Measurements from ENCODE around the gene PDE4A. TPM values are rescaled to one million over a fixed set of nuclear protein-coding genes. Genes with fewer than 3 reads are reported as not detected.
A peak's percentile ranks its signal among the peaks of the same experiment; 100 is the strongest.

PDE4A gene
- total RNA-seq, 1 donor from 2014 or later, result 0.92 TPM

- ATAC-seq, result no peak
Observed at GRCh38 chr19:10516064-10516385, 95.7 kb downstream of the PDE4A start.

- ATAC-seq, result peak; percentile 35
Observed at GRCh38 chr19:10516671-10517286, 96.4 kb downstream of the PDE4A start.

GRCh38 chr19:10517361-10517759 is 97.0 kb downstream of the PDE4A start, which contains the start of gene S1PR5:
Gene S1PR5, minus strand, starts transcription at chr19:10517447. Its CDS starts 2,436 bp downstream, at chr19:10515011.
- ATAC-seq, result peak; percentile 24

- peak; percentile 18 for ATAC-seq
Observed at GRCh38 chr19:10517760-10518443, 97.6 kb downstream of the PDE4A start.

- no peak for ATAC-seq
Observed at GRCh38 chr19:10518444-10519361, 98.4 kb downstream of the PDE4A start.

Other genes starting within 250 kb of the PDE4A start
- gene DNMT1, start 225.6 kb upstream of the PDE4A start, total RNA-seq, result 63.7 TPM
- gene S1PR2, start 189.2 kb upstream of the PDE4A start, total RNA-seq, result 2.5 TPM
- 68.7 TPM for gene MRPL4, start 168.3 kb upstream of the PDE4A start, total RNA-seq
- gene ICAM1, start 149.4 kb upstream of the PDE4A start, total RNA-seq, result 3.5 TPM
- gene ICAM4, start 133.6 kb upstream of the PDE4A start, total RNA-seq, result not detected
- 1.3 TPM for gene ICAM5, start 130.6 kb upstream of the PDE4A start, total RNA-seq
- 1.0 TPM for gene ZGLP1, start 110.7 kb upstream of the PDE4A start, total RNA-seq
- gene FDX2, start 104.5 kb upstream of the PDE4A start, total RNA-seq, result 11.3 TPM
- 19.6 TPM for gene RAVER1, start 87.0 kb upstream of the PDE4A start, total RNA-seq
- 7.6 TPM for gene ICAM3, start 80.9 kb upstream of the PDE4A start, total RNA-seq
- gene TYK2, start 40.0 kb upstream of the PDE4A start, total RNA-seq, result 51.1 TPM
- 86.5 TPM for gene CDC37, start 17.0 kb upstream of the PDE4A start, total RNA-seq
- 60.6 TPM for gene KEAP1, start 82.8 kb downstream of the PDE4A start, total RNA-seq
- gene S1PR5, start 96.9 kb downstream of the PDE4A start, total RNA-seq, result 7.9 TPM
- gene ATG4D, start 123.4 kb downstream of the PDE4A start, total RNA-seq, result 42.2 TPM
- gene KRI1, start 145.5 kb downstream of the PDE4A start, total RNA-seq, result 22.5 TPM
- 8.4 TPM for gene CDKN2D, start 148.4 kb downstream of the PDE4A start, total RNA-seq
- 61.5 TPM for gene AP1M2, start 166.8 kb downstream of the PDE4A start, total RNA-seq
- 109 TPM for gene SLC44A2, start 205.0 kb downstream of the PDE4A start, total RNA-seq
- 160 TPM for gene ILF3, start 233.8 kb downstream of the PDE4A start, total RNA-seq